ENCODE results near the gene ANKRD53.
A peak's percentile ranks its signal among the peaks of the same experiment; 100 is the strongest.
"Not testable (repeated sequence)": the region's sequence is repeated elsewhere in the genome, so short reads cannot be mapped to it uniquely, and the experiment has no call there.

ANKRD53 gene

DNA sequence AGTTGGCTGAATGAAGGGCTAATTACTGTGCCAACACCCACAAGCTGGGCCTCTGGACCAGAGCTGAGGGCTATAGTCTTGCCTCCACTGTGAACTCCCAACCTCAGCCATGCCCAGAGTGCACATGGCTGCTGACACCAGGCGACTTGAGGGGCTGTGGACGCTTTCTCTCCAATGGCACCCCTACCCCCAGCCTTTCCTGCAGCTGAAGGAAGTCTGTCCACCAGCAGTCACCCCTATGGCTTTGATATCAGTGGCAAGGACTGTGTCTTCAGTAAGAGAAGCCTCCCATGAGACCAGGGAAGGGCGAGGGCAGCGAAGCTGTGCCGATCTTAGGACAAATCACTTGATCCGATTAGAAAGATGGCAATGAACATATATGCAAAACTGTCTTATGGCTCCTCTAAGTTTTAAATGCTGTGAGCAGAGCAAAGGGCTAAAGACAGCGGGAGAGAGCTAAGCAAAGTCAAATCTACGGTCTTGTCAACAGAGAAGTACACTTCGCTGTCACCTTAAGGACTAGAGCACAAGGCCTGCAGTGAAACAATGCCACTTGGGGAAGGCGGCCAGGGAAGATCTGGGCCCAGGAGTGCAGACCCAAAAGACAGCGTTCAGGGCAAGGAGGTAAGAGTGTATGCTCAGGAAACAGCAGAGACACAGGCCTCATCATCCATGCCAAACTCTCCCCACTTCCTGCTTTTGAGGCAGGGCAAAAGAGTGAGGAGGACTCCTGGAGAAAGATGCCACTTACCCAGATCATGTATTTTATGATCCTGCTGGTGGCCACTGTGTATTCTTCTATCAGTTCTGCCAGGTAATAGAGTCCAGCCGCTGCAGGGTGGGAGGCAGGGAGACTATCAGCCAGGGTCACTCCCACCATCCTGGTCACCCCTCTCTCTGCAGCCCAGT lies 14.8 kb downstream of the ANKRD53 start:
- DNase-seq = no peak

DNA sequence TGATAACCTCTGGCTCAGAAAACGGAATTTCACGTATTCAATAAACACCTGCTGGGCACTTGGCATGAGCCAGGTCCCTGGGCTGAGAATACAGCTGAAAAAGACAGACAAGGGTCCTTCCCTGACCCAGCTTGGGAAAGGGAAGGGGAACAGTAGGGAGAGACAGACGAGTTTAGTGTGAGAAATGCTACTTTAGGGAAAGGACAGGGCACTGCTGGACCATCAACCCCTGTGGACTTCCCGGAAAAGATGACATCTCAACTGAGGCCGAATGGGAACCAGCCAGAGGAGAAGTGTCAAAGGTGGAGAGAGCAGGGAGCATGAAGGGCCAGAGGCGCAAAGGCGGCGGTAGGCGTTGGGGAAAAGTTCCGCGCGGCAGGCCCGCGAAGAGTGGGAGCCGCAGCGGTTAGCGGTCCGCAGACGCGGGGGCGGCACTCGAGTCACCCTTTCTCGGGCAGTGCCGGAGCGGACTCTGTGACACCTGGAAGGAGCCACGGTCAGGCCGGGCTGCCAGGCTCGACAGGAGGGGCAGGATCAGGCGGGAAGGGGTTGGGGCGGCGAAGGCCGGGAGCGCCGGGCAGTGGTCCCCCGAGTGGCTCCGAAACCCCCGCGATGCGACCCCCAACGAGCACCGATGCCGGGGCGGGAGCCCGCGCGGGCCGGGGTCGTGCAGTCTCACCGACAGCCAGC lies 15.7 kb downstream of the ANKRD53 start:
- peak; percentile 31 for DNase-seq

- peak; percentile 94 for DNase-seq
Observed at GRCh38 chr2:70994699-70995425, 16.4 kb downstream of the ANKRD53 start, which contains the start of gene TEX261. Gene TEX261 (minus strand): TSS chr2:70994873. CDS start chr2:70994757, 116 bp downstream.

GRCh38 chr2:70995426-70995729 lies 16.9 kb downstream of the ANKRD53 start:
- peak; percentile 67 for DNase-seq

DNA sequence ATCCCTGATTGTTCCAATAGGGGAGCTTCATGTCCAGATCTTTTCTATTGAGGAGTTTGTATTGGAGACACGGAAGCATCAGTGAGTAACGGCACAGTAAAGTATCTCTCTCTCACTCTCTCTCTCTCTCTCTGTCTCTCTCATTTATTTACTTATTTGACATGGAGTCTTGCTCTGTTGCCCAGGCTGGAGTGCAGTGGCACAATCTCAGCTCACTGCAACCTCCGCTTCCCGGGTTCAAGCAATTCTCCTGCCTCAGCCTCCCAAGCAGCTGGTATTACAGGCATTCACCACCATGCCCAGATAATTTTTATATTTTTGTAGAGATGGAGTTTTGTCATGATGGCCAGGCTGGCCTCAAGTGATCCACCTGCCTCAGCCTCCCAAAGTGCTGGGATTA lies 20.5 kb downstream of the ANKRD53 start:
- DNase-seq = not testable (repeated sequence)

- no peak for DNase-seq
Observed at GRCh38 chr2:70999362-70999761, 20.9 kb downstream of the ANKRD53 start.

- not testable (repeated sequence) for DNase-seq
Observed at GRCh38 chr2:70999931-71000330, 21.5 kb downstream of the ANKRD53 start.

- DNase-seq = peak; percentile 90
Observed at GRCh38 chr2:71000780-71001591, 22.6 kb downstream of the ANKRD53 start.

DNA sequence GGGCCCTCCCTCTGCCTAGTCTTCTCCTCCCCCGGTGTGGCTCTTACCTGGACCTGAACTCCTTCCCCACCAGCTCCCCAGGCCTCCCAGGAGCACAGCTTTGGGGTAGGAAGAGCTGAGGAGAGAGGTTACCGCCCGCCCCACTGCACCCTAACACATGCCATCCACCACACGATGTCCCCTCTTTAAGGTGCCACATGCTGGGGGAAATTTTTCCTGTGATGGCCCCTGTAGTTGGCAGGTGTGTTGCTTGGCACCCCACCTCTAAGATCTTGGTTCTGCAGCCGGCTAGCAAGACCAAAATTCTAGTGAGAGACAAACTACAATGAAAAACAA lies 23.1 kb downstream of the ANKRD53 start:
- DNase-seq = no peak

GRCh38 chr2:71001981-71002570 lies 23.6 kb downstream of the ANKRD53 start:
- DNase-seq = no peak

GRCh38 chr2:71003396-71003795 lies 25.0 kb downstream of the ANKRD53 start:
- DNase-seq = no peak

DNA sequence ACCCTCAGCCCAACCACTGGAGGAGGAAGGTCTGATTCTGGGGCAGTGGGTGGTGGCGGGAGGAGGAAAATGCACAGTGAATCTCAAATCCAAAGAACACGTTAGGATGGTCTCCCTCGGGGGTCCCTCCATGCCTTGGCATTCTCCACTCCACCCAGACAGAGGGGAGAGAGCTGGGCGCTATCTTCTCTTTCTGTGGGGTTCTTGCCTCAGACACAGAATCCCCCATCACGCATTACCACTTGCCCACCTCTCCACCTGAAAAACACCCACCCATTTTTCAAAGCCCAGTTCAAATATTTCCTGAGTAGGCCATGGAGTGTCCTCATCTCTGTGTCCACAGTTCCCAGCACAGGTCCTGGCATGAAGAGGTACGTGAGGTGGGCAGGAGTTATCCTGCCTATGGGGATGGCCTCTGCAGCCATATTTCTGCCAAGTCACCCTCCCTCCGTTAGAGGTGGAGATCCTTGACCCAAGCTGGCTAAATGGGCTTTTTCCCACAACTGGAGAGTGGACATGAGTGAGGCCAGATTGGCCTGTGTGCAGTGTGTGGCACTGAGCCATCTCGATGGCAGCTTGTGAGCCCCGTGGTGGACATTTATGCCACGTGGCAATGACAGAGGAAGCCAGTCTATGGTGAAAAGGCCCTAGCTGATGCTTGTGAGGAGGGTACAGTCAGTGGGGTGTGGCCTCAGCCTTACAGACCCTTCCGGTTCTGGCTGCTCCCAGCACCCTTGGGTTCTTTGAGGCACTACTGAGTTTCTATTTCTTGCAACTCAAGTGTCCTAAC lies 25.7 kb downstream of the ANKRD53 start:
- DNase-seq = no peak

DNA sequence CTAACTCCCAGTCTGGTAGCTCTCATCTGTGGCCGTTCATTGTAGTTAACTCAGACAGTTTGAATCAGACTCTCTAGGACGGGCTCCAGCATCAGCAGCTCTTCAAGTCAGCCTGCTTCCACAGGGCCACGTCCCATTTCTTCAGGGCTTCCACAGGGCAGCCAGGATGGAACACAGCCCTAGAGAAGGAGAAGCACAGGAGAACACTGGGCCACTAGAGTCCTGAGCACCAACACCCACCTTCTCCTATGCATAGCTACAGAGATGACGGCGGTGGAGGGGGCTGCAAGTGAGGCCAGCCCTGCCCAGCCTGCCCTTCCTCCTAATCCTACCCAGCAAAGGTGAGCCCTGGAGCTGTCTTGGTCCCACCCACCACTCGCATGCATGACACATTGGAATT lies 26.4 kb downstream of the ANKRD53 start:
- DNase-seq = no peak

GRCh38 chr2:71005271-71006202 lies 27.1 kb downstream of the ANKRD53 start:
- DNase-seq = no peak

DNA sequence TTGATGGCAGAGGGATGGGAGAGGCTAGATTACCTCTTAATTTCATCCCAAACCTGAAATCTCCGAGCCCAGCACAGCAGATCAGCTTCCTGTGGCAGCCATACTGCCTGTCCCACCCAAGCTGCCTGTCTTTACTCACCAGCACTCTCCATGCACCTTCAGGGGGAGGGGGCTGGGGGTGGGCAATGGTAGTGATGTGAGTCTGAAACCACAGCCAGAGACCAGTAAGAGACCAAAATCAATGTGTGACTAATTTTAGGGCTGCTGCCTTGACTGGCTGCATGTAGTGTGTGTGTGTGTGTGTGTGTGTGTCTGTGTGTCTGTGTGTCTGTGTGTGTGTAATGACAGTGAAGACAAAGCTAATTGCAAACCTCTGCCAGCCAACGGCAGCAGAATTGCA lies 27.9 kb downstream of the ANKRD53 start:
- DNase-seq = peak; percentile 19

DNA sequence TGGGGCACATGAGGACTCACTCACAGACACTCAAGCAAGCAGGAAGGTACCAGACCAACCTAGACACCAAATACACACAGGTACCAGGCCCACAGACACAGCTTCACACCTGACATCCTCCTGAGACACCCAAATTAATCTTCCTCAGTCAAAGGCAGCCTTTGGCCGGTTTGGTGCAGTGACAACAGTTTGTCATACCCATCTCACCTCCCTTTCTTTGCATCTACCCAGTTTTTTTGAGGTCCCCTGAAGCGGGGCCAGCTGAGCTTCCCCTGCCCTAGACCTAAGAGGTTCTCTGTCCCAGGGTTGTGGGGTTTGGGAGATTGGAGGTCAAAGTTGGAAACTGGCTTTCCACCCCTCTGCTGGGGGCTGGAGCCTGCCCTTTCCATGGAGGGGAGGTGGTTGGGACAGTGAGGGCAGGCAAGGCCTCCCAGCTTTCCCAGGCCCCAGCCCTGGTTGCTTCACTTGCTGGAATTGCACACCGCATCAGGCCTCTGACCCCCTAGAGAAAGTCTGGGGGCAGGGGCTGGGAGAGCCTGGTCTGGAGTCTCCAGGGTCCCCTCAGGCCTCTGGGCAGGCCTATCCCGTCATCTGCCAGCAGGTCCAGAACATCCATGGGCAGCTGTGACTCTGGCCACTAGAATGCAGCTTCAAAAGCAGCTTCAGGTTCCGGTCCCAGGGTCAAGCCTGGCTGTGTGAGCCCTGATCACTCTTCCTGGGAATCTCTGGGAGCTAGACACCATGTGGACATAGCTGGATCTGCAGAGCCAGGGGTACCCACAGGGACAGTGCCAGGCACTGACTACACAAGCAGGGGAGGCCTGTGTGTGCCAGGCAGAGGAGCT lies 28.7 kb downstream of the ANKRD53 start:
- no peak for DNase-seq

GRCh38 chr2:71008342-71008741 lies 29.9 kb downstream of the ANKRD53 start:
- no peak for DNase-seq

GRCh38 chr2:71011786-71012185 lies 33.4 kb downstream of the ANKRD53 start:
- DNase-seq = not testable (repeated sequence)

GRCh38 chr2:71018625-71019024 lies 40.2 kb downstream of the ANKRD53 start:
- no peak for DNase-seq

All from activated CD4-positive, alpha-beta T cell treated with anti-CD3 and anti-CD28 coated beads, Interleukin-10, Interleukin-2, amounts not matched to agents 100 ng/mL and 50 ng/mL, durations not matched to agents 16 hours and 8 hours (primary cell).